ENCODE measurements around the gene CYP19A1.

- no peak for TF ChIP-seq CTCF (IDR thresholded peaks at IDR 0.05; ENCODE audit: low read length)
- TF ChIP-seq EZH2 (IDR thresholded peaks at IDR 0.05; ENCODE audit: borderline replicate concordance, low read length) = no peak
These were observed 85.7 kb downstream of the CYP19A1 start for GRCh38 chr15:51252671-51253070.

Measured in OCI-LY1 (cell line).